Forelimb muscle (tissue), 1 donor: ENCODE measurements around the gene CDH23. TPM values are rescaled to one million over a fixed set of nuclear protein-coding genes. Genes with fewer than 3 reads are reported as not detected.

ENCODE experiments used
- DNase-seq: peaks from one replicate; pipeline ENCODE4 v3.0.0-alpha.2; 2013; ENCODE audit warnings: low read depth
- polyA plus RNA-seq: library from polyadenylated mRNA; unstranded; fragments of 120-200 nt; gene quantifications from one replicate; pipeline ENCODE4 v1.2.1, GENCODE V29; 2013; ENCODE audit not compliant: insufficient read length

The CDH23 gene
- polyA plus RNA-seq, 1 donor = 4.1 TPM

DNA sequence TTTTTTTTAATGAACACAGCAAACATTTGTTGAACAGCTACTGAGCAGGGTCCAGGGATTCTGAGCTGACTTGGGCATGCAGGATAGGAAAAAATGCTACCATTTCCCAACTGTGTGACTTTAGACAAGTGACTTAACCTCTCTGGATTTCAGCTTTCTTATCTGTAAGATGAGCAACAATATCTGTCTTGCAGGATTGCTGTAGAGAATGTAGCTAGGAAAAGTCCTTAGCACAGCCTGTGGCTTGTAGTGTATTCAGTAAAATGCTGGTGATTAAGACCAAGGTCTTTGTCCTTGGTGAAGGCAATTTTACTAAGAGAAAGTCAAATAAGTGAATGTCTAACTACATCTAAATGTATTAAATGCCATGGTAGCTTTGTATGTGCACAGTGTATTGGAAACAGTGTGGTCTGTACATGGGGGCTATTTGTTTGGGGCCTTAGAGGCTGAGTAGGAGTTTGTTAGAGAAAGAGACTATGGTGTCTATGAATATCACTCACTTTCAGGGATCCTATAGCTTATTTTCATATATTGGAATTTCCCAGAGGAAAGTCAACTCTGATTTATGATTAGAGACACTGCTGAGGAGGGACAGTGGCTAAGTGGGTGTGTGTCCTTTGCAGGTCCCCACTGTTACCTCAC lies 118.9 kb downstream of the CDH23 start:
- DNase-seq = no peak

- no peak for DNase-seq
Measured at GRCh38 chr10:71516890-71517289, 120.2 kb downstream of the CDH23 start.

DNA sequence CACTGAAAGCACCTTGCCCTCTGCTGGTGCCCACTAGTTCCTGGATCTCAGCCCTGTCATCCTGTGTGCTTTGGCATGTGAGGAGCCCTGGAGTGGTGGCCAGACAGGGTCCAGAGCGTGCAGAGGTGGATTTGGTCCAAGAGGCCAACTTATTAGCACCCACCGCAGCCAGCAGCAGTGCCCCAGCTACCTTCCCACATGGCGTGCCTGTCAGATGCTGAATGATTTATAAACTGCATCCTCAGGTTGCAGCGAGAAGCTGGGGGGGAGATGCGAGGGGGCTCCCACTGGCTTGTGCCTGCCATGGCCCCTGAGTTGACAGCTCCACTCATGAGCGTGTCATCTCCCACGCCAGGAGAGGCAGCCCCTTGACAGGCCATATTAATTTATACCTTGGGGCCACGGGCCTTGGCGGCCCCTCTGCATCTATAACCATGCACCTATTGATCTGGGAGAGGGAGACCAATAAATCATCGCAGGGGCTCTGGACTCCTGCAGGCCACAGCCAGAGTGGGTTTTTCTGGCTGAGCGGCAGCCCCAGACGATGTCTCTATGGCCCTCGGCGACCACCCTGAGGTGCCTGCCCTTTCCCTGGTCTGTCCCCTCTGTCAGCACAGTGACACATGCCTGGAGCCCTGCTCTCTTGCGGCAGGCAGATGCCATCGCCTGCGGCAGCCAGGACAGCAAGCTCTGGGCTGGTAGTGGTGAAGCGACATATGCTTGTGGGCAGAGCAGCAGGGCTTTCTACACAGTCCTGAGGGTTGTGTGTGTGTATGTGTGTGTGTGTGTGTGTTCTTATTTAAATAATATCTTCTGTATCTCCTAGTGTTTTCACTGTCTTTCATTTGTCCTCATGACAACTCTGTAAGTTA lies 120.8 kb downstream of the CDH23 start:
- no peak for DNase-seq

GRCh38 chr10:71520042-71520441 lies 123.3 kb downstream of the CDH23 start:
- no peak for DNase-seq

GRCh38 chr10:71521504-71522441 lies 125.1 kb downstream of the CDH23 start:
- DNase-seq = no peak

DNA sequence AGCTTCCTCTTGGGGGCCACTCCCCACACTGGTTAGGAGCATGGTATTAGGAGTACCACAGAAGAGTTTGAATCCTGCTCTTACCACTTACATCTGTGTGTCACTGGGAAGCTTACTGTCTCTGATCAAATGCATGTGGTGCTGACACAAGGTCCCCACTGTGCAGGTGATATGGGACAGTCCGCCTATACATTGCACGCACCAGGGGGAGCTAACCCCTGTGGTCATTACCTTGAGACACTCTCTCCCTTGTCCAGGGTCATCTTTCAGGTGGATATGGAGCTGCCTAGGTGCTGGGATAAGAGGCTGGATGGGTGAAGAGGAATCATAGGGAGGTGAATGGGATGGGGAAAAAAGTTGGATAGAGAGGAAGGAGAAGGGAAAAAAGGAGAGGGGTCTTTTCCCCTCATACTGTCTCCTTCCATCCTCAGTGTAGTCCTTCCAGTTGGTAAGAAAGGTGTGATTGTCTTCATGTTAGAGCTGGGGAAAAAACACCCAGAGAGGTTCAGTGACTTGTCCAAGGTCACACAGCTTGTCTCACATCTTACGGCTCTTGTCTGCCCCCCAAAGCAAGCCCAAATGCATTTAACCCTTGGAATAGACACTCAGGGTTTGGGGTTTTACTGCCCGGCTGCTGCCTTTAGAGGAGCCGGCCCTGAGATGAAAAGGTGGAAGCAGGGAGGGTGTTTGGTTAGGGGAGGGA lies 125.9 kb downstream of the CDH23 start:
- DNase-seq = no peak

- DNase-seq = no peak
Measured at GRCh38 chr10:71523756-71524155, 127.0 kb downstream of the CDH23 start.

DNA sequence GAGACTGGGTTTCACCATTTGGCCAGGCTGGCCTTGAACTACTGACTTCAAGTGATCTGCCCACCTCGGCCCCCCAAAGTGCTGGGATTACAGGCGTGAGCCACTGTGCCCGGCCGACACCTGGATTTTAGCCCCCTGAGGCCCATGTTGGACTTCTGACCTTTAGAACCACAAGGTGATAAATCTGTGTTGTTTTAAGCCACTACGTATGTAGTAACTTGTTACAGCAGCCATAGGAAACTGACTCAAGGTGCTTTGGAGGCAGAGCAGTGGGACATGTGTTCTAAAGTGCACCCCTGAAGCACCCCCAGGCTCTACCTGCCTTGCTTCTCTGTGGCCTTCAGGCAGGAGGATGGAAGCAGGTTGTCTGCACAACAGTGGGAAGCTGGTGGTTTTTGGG lies 128.4 kb downstream of the CDH23 start:
- no peak for DNase-seq

DNA sequence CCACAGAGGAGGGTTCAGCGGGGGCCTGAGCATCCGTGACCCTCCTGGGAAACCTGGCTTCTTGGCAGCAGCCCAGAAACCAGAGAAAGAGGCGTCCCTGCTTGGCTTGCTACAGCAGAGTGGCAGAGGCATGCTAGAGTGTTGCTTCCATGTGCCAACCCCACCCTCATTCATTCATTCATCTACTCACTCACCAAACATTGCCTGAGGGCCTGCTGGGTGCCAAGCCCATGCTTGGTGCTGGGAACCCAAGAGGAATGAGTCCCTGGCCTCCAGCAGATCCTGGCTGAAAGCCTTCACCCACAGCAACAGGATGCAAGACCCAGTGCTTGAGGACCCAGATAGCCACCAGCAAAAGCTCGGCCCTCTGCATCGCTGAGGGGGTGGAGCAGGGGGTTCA lies 129.0 kb downstream of the CDH23 start:
- no peak for DNase-seq

DNA sequence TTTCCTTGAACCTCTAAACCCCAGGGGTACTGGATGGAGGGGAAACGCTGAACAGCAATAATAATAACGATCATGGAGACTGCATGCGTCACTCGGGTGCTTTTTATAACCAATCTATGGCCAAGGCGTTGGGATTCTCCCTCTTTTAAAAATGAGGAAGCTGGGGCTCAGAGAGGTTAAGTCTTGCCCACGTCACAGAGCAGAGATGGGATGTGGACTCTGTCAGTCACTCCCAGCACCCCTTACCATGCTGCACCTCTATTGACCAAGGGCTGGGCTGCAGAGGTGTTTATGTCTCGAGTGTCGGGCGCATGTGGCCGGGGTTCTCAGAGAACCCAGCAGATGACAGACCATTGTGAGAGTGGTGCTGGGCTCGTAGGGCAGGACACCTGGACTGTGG lies 129.9 kb downstream of the CDH23 start:
- no peak for DNase-seq

DNA sequence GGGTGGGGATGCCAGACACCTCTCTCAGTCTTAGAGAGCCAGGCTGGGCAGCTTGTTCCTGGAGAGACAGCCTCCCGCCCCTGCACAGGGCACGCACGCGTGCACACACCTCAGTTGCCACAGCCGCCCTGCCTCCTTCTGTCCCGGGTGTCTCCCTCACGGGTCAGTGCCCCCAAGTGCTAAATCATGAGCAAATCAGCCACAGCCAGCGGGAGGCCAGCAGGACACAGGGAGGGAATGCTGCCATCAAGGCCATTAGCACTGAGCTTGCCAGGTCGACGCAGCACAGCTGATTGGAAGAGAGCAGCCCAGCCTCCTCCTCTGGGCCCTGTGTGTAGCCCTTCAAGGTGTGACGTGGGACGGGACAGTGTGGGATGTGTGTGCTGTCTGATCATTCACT lies 130.4 kb downstream of the CDH23 start:
- no peak for DNase-seq

DNA sequence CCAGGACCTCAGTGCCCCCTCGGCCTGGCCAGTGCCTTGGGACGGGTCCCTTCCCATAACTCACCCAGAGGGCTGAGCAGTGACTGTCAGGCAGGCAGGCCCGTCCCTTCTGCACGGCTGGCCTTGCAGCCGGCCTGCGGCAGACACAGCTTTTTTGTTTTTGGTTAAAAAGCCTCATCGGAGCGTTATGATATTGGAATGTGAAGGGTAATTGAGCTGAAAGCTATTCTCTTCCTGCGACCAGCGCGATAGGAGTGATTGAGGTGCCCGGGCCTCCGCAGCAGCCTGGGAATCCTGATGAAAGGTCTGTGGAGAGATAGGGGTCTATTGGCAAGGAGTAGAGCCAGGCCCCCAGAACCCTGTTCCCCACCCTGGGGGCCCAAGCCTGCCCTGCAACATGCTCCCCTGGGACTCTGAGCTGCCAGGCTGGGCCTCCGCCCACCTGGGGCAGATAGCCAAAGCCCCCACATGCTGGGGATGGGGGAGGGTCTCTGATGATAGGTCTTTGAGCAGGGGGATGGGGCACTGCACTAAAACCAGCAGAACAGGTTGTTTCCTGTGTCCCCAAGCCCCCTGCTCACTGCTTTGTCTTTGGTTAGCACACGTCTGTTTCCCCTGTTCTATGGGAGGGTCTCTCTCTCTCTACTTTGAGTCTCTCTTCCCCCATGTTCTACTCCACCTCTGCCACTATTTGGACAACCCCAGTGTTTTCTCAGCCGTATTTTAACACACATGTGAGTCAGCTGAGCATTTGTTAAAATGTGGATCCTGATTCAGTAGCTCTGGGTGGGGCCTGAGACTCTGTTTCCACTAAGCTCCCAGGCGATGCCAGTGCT lies 131.9 kb downstream of the CDH23 start:
- DNase-seq = no peak

DNA sequence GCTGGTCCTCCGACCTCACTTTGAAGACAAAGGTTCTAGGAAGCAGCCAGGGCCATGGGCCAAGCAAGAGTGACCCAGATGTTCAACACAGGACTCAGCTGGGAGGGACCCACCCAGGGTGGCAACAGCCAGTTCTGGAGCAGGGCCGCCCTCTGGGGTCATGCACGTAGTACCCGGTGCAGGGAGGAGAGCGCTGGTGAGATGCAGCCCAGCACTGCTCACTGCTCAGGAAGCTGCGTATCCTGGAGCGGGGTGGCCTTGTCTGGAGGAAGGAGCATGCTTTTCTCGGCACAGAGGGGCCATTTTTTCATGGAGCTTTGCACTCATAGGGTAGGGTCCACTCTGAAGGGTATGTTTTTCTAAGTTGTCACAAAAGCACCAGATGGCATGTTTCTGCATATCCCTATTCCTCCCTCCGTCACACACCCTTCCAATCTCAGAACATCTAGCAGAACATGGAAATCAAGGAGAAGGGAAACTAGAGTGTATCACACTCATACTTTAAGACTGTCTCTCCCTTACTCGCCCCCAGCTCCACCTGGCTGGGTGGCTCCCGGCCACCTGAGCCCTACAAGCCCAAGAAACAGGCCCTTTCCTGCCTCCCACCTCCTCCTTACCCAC lies 132.6 kb downstream of the CDH23 start:
- DNase-seq = no peak

- no peak for DNase-seq
Measured at GRCh38 chr10:71530781-71531180, 134.1 kb downstream of the CDH23 start.

- DNase-seq = no peak
Measured at GRCh38 chr10:71531485-71532446, 135.0 kb downstream of the CDH23 start.

DNA sequence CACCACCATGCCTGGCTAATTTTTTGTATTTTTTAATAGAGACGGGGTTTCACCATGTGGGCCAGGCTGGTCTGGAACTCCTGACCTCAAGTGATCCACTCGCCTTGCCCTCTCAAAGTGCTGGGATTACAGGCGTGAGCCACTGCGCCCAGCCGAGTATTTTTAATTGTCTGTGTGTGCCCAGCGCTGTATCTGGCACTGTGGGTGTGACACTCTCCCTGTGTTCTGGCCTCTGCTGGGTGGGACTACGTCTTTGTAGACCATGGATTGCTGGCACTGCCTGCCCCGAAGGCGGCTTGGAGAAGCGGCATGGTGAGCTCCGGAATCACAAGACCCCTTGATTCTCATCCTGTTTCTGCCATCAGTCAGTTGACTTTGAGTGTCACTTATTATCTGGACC lies 136.2 kb downstream of the CDH23 start:
- DNase-seq = no peak

- DNase-seq = no peak
Measured at GRCh38 chr10:71533936-71534335, 137.2 kb downstream of the CDH23 start.

GRCh38 chr10:71534568-71535194 lies 138.0 kb downstream of the CDH23 start:
- no peak for DNase-seq

GRCh38 chr10:71536332-71536731 lies 139.6 kb downstream of the CDH23 start:
- no peak for DNase-seq
